SK-MEL-5 (cell line): ENCODE measurements around the gene CCNG2. TPM values are rescaled to one million over a fixed set of nuclear protein-coding genes. Genes with fewer than 3 reads are reported as not detected.

Experiments
- DNase-seq: peaks from one replicate; pipeline ENCODE4 v3.0.0-alpha.2; 2016; ENCODE audit warnings: low read depth, low spot score
- in situ Hi-C: cut with HindIII; loops from 2 replicates; pipeline ENCODE4 v1.10.0; 2016; ENCODE audit warnings: low sequenced_read_pairs, high pct_unique_total_duplicates, low pct_unique_long_range_greater_than_20kb
- small RNA-seq, 2 experiments: library from RNA; depleted of rRNA; stranded (forward); fragments of <200 nt; gene quantifications; one replicate each; pipeline ENCODE3, GENCODE V24; 2014
- total RNA-seq: library from RNA; depleted of rRNA; stranded (reverse); fragments of >200 nt; shearing (Covaris generic); gene quantifications from 2 replicates; pipeline ENCODE4 v1.2.3, GENCODE V29; 2014; rRNA removed

The CCNG2 gene
- total RNA-seq, 1 experiment from 2014 or later = 23.6 TPM

GRCh38 chr4:77219266-77219665, 62.3 kb downstream of the CCNG2 start:
- in situ Hi-C loops = no loop called here
- DNase-seq = no peak

Small RNAs within 50 kb of the gene (small RNA-seq; reads per million reads assigned to genes)
- gene RNU6-1187P = 0 reads per million in 2 experiments

Other genes starting within 250 kb of the CCNG2 start
- gene SEPTIN11, start 207.5 kb upstream of the CCNG2 start, total RNA-seq = 43.9 and 47.5 TPM in 2 replicates
- gene CCNI, start 81.2 kb upstream of the CCNG2 start, total RNA-seq = 105 and 112 TPM in 2 replicates